HepG2 (cell line): Measurements from ENCODE around the gene SMCO4. TPM values are rescaled to one million over a fixed set of nuclear protein-coding genes. Genes with fewer than 3 reads are reported as not detected.
A peak's percentile ranks its signal among the peaks of the same experiment; 100 is the strongest.

ENCODE experiments used
- GATAD2A ChIP-seq: IDR thresholded peaks from 2 replicates; pipeline ENCODE4 v1.6.1; 2016
- GPN1 ChIP-seq: sonication (generic); formaldehyde crosslinking; IDR thresholded peaks from 2 replicates; pipeline ENCODE4 v1.5.1; 2020; ENCODE audit warnings: missing genetic modification reagents, borderline replicate concordance
- JUND ChIP-seq: sonication (generic); formaldehyde crosslinking; IDR thresholded peaks from 2 replicates; pipeline ENCODE4 v1.8.0; 2022; ENCODE audit warnings: mild to moderate bottlenecking, missing genetic modification reagents
- KLF6 ChIP-seq: IDR thresholded peaks from 2 replicates; pipeline ENCODE4 v1.8.0; 2016; ENCODE audit warnings: missing biosample characterization, missing genetic modification reagents
- MTA1 ChIP-seq: sonication (generic); formaldehyde crosslinking; IDR thresholded peaks from 2 replicates; pipeline ENCODE4 v1.4.0; 2020; ENCODE audit warnings: missing genetic modification reagents, mild to moderate bottlenecking, borderline replicate concordance
- RARG ChIP-seq: sonication (generic); formaldehyde crosslinking; IDR thresholded peaks from 2 replicates; pipeline ENCODE4 v1.4.0; 2020; ENCODE audit warnings: low read depth, mild to moderate bottlenecking, missing genetic modification reagents
- RERE ChIP-seq: IDR thresholded peaks from 2 replicates; pipeline ENCODE4 v1.6.1; 2016; ENCODE audit warnings: low read depth, missing genetic modification reagents, missing compliant biosample characterization
- RFX1 ChIP-seq: fragments of 450-650 bp; IDR thresholded peaks from 2 replicates; pipeline ENCODE4 v1.6.1; 2017
- SETDB1 ChIP-seq: sonication (generic); formaldehyde crosslinking; IDR thresholded peaks from 2 replicates; pipeline ENCODE4 v1.5.1; 2020; ENCODE audit warnings: missing genetic modification reagents, mild to moderate bottlenecking, borderline replicate concordance
- SP5 ChIP-seq: IDR thresholded peaks from 2 replicates; pipeline ENCODE4 v1.6.1; 2016; ENCODE audit warnings: low read depth, borderline replicate concordance
- TFDP2 ChIP-seq: sonication (generic); formaldehyde crosslinking; IDR thresholded peaks from 2 replicates; pipeline ENCODE4 v1.4.0; 2020; ENCODE audit warnings: missing genetic modification reagents
- ZC3H13 ChIP-seq: sonication (generic); formaldehyde crosslinking; IDR thresholded peaks from 2 replicates; pipeline ENCODE4 v1.8.1; 2023; ENCODE audit warnings: mild to moderate bottlenecking, missing genetic modification reagents, moderate library complexity
- ZFP37 ChIP-seq: sonication (generic); formaldehyde crosslinking; IDR thresholded peaks from 2 replicates; pipeline ENCODE4 v1.4.0; 2020; ENCODE audit warnings: missing genetic modification reagents, borderline replicate concordance
- ZNF263 ChIP-seq: sonication (generic); formaldehyde crosslinking; IDR thresholded peaks from 2 replicates; pipeline ENCODE4 v1.4.0; 2020; ENCODE audit warnings: missing genetic modification reagents
- ZNF326 ChIP-seq: sonication (generic); formaldehyde crosslinking; IDR thresholded peaks from 2 replicates; pipeline ENCODE4 v1.4.0; 2020; ENCODE audit warnings: missing genetic modification reagents, borderline replicate concordance
- ZNF550 ChIP-seq: sonication (generic); formaldehyde crosslinking; IDR thresholded peaks from 2 replicates; pipeline ENCODE4 v1.4.0; 2020; ENCODE audit warnings: mild to moderate bottlenecking, missing genetic modification reagents, borderline replicate concordance
- ZNF569 ChIP-seq: sonication (generic); formaldehyde crosslinking; IDR thresholded peaks from 2 replicates; pipeline ENCODE4 v1.5.0; 2020; ENCODE audit warnings: mild to moderate bottlenecking, missing genetic modification reagents, moderate library complexity, borderline replicate concordance
- ZNF616 ChIP-seq: sonication (generic); formaldehyde crosslinking; IDR thresholded peaks from 2 replicates; pipeline ENCODE4 v1.5.0; 2020; ENCODE audit warnings: low read depth, mild to moderate bottlenecking, missing genetic modification reagents
- ZNF629 ChIP-seq: sonication (generic); formaldehyde crosslinking; conservative IDR thresholded peaks from 2 replicates; pipeline ENCODE4 v1.5.0; 2020; ENCODE audit warnings: missing genetic modification reagents
- polyA plus RNA-seq, 8 experiments: library from polyadenylated mRNA; depleted of rRNA in 3 of 8; stranded (reverse) in 7 of 8; unstranded in 1 of 8; fragments of >200 nt; fragmentation: Illumina TruSeq in 4 of 8; extraction: Trizol in 4 of 8; gene quantifications; 2 replicates each; pipeline versions ENCODE4 v1.2.1 to v1.2.3, GENCODE V29; 2011 to 2016; ENCODE audit warnings: low read depth in 4 of 8, missing spikeins in 1 of 8, mixed read lengths in 1 of 8; ENCODE audit not compliant: insufficient read depth in 1 of 8
- total RNA-seq, 5 experiments: library from RNA; depleted of rRNA; stranded (reverse); fragments of >200 nt; fragmentation: Illumina TruSeq; extraction: Trizol; gene quantifications; 2 replicates each; pipeline ENCODE4 v1.2.3, GENCODE V29; 2016; ENCODE audit warnings: low read depth in 1 of 5
- TF ChIP-seq, protein P1 (sequence below): sonication (generic); formaldehyde crosslinking; IDR thresholded peaks from 2 replicates; pipeline ENCODE4 v1.5.0; 2020; ENCODE audit warnings: mild to moderate bottlenecking, missing genetic modification reagents, moderate library complexity
- TF ChIP-seq, protein P2 (sequence below): sonication (generic); formaldehyde crosslinking; IDR thresholded peaks from 2 replicates; pipeline ENCODE4 v1.4.0; 2020; ENCODE audit warnings: missing genetic modification reagents, borderline replicate concordance

SMCO4 gene
- total and polyA plus RNA-seq, 2 of the 13 experiments (the other 11 are each of a cell fraction or from before 2014, with no cell fraction given), result 10.6 to 28.5 TPM

DNA sequence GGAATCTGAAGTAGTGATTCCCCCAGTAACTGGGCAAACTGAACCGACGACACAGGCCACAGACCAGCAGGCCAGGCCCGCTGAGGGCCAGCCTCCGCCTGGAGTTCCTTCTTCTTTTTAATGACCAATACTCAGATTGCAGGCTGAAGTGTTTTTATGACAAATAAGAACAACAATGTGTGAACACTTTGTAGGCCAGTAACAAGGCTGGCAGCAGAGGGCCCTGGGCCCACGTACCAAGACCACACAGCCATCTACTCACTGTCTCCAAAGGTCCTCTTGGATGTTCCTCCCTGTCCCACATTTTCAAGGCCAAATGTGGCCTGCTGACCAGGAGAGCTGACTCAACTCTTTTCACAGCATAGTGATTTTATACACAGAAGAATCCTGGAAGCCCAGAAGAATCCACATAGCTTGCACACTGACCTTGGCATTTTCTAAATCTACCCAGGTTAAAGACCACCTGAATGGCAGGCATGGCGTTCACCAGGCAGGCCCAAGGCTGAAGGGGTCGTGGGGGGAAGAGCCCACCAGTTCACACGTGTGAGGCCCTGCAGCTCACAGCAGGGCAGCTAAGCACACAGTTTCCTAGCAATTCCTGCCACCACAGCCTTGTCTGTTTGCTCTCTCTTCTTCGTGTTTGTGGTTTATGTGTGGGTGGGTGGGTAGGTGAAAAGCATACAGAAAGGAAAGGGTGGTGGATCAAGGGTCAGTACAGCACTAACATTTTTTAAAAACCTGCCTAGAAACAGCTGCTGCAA is 13.3 kb downstream of the SMCO4 start (continued):
- TF ChIP-seq ZNF550 (CRISPR knock-in tag) (no peak), SETDB1 (CRISPR knock-in tag) (no peak), GATAD2A (peak; percentile 83), ZNF629 (CRISPR knock-in tag) (no peak), TFDP2 (CRISPR knock-in tag) (no peak), RARG (CRISPR knock-in tag) (no peak), ZNF263 (CRISPR knock-in tag) (no peak), ZNF616 (CRISPR knock-in tag) (no peak), ZFP37 (CRISPR knock-in tag) (no peak), RFX1 (no peak), GPN1 (CRISPR knock-in tag) (no peak), ZC3H13 (CRISPR knock-in tag) (no peak), KLF6 (no peak), ZNF326 (CRISPR knock-in tag) (no peak), JUND (CRISPR knock-in tag) (no peak), ZNF569 (no peak), SP5 (CRISPR knock-in tag) (no peak), RERE (CRISPR knock-in tag) (no peak), MTA1 (CRISPR knock-in tag) (peak; percentile 85)
- TF ChIP-seq, protein P1, sequence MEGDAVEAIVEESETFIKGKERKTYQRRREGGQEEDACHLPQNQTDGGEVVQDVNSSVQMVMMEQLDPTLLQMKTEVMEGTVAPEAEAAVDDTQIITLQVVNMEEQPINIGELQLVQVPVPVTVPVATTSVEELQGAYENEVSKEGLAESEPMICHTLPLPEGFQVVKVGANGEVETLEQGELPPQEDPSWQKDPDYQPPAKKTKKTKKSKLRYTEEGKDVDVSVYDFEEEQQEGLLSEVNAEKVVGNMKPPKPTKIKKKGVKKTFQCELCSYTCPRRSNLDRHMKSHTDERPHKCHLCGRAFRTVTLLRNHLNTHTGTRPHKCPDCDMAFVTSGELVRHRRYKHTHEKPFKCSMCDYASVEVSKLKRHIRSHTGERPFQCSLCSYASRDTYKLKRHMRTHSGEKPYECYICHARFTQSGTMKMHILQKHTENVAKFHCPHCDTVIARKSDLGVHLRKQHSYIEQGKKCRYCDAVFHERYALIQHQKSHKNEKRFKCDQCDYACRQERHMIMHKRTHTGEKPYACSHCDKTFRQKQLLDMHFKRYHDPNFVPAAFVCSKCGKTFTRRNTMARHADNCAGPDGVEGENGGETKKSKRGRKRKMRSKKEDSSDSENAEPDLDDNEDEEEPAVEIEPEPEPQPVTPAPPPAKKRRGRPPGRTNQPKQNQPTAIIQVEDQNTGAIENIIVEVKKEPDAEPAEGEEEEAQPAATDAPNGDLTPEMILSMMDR (CRISPR knock-in tag), result no peak
- TF ChIP-seq, protein P2, sequence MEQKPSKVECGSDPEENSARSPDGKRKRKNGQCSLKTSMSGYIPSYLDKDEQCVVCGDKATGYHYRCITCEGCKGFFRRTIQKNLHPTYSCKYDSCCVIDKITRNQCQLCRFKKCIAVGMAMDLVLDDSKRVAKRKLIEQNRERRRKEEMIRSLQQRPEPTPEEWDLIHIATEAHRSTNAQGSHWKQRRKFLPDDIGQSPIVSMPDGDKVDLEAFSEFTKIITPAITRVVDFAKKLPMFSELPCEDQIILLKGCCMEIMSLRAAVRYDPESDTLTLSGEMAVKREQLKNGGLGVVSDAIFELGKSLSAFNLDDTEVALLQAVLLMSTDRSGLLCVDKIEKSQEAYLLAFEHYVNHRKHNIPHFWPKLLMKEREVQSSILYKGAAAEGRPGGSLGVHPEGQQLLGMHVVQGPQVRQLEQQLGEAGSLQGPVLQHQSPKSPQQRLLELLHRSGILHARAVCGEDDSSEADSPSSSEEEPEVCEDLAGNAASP (CRISPR knock-in tag), result no peak
